Liver (tissue), 9 donors: ENCODE data around the gene TMEM205. TPM values are rescaled to one million over a fixed set of nuclear protein-coding genes. Genes with fewer than 3 reads are reported as not detected.

Experiments
- DNase-seq: peaks from one replicate; pipeline ENCODE4 v3.0.0-alpha.2; 2017; ENCODE audit warnings: low spot score
- H3K27ac ChIP-seq, 2 donors: one replicate each; pipeline ENCODE4 v1.7.0; 2013; ENCODE audit warnings: inconsistent platforms in 2 of 2, low read length in 2 of 2, control low read depth in 1 of 2, low read depth in 1 of 2, mild to moderate bottlenecking in 1 of 2
- H3K27me3 ChIP-seq, 4 donors: one replicate each; pipeline versions ENCODE4 v1.6.1 to v1.7.0; 2013; ENCODE audit warnings: low read length in 3 of 4, inconsistent platforms in 1 of 4, mild to moderate bottlenecking in 1 of 4, moderate library complexity in 1 of 4; ENCODE audit not compliant: control insufficient read depth in 4 of 4, insufficient read depth in 4 of 4
- H3K36me3 ChIP-seq, 4 donors: one replicate each; pipeline versions ENCODE4 v1.6.1 to v1.7.0; 2013; ENCODE audit warnings: low read length in 3 of 4, mild to moderate bottlenecking in 3 of 4, low read depth in 1 of 4, moderate library complexity in 1 of 4; ENCODE audit not compliant: control insufficient read depth in 4 of 4, insufficient read depth in 3 of 4
- H3K4me1 ChIP-seq, 4 donors: one replicate each; pipeline versions ENCODE4 v1.6.1 to v1.7.0; 2013; ENCODE audit warnings: low read length in 3 of 4, mild to moderate bottlenecking in 3 of 4, moderate library complexity in 1 of 4; ENCODE audit not compliant: control insufficient read depth in 4 of 4, insufficient read depth in 4 of 4
- H3K4me3 ChIP-seq, 3 donors: one replicate each; pipeline versions ENCODE4 v1.6.1 to v1.7.0; 2013; ENCODE audit warnings: low read length in 3 of 3, control low read depth in 1 of 3, low read depth in 1 of 3, mild to moderate bottlenecking in 1 of 3
- H3K9ac ChIP-seq, 2 donors: one replicate each; pipeline ENCODE4 v1.7.0; 2013; ENCODE audit warnings: low read length in 2 of 2, mild to moderate bottlenecking in 2 of 2, moderate library complexity in 2 of 2, control low read depth in 1 of 2, low read depth in 1 of 2
- H3K9me3 ChIP-seq, 4 donors: one replicate each; pipeline versions ENCODE4 v1.6.1 to v1.7.0; 2013; ENCODE audit warnings: low read length in 3 of 4; ENCODE audit not compliant: control insufficient read depth in 4 of 4
- ATF3 ChIP-seq: IDR thresholded peaks from 2 replicates; pipeline ENCODE4 v1.6.1; 2016; ENCODE audit warnings: antibody characterized with exemption
- GABPA ChIP-seq, 2 donors: IDR thresholded peaks in 1 of 2; conservative IDR thresholded peaks in 1 of 2; 2 replicates each; pipeline ENCODE4 v1.6.1; 2016; ENCODE audit warnings: antibody characterized with exemption in 2 of 2, mild to moderate bottlenecking in 1 of 2, moderate library complexity in 1 of 2
- HNF4G ChIP-seq: IDR thresholded peaks from 2 replicates; pipeline ENCODE4 v1.6.1; 2016; ENCODE audit warnings: antibody characterized with exemption
- NR2F2 ChIP-seq: IDR thresholded peaks from 2 replicates; pipeline ENCODE4 v1.6.1; 2016; ENCODE audit warnings: antibody characterized with exemption
- RAD21 ChIP-seq, 2 donors: IDR thresholded peaks; 2 replicates each; pipeline ENCODE4 v1.6.1; 2016; ENCODE audit warnings: antibody characterized with exemption in 2 of 2, mild to moderate bottlenecking in 2 of 2
- REST ChIP-seq: IDR thresholded peaks from 2 replicates; pipeline ENCODE4 v1.6.1; 2016; ENCODE audit warnings: antibody characterized with exemption, mild to moderate bottlenecking
- SP1 ChIP-seq: IDR thresholded peaks from 2 replicates; pipeline ENCODE4 v1.6.1; 2018; ENCODE audit warnings: antibody characterized with exemption, mild to moderate bottlenecking
- YY1 ChIP-seq: IDR thresholded peaks from 2 replicates; pipeline ENCODE4 v1.6.1; 2016; ENCODE audit warnings: antibody characterized with exemption, mild to moderate bottlenecking
- WGBS: extraction: QIAGEN DNeasy Blood & Tissue Kit; methylation state at CpG from one replicate; pipeline ENCODE4 v1.1.7; 2013; 5-methylcytosine and 5-hydroxymethylcytosine counted together
- polyA plus RNA-seq, 2 donors: library from polyadenylated mRNA; stranded (reverse) in 1 of 2; unstranded in 1 of 2; fragments of 200-250 nt in 1 of 2; fragments of >200 nt in 1 of 2; fragmentation: Nextera tagmentation in 1 of 2; extraction: Ambion mirVana in 1 of 2; gene quantifications; one replicate each; pipeline versions ENCODE4 v1.2.1 to v1.2.3, GENCODE V29; 2013 to 2015
- total RNA-seq, 2 donors: library from RNA; depleted of rRNA; stranded (reverse); fragments of >200 nt; gene quantifications; one replicate each; pipeline ENCODE4 v1.2.3, GENCODE V29; 2014
- TF ChIP-seq, protein P1 (sequence below): IDR thresholded peaks from 2 replicates; pipeline ENCODE4 v1.6.1; 2016; ENCODE audit warnings: antibody characterized with exemption
- donor health status: healthy.
- donor health status: healthy.
- donor health status: healthy.
- donor health status: healthy.
- donor health status: healthy.

Gene TMEM205
- total and polyA plus RNA-seq, 4 donors: 110 to 410 (median 272) TPM

DNA sequence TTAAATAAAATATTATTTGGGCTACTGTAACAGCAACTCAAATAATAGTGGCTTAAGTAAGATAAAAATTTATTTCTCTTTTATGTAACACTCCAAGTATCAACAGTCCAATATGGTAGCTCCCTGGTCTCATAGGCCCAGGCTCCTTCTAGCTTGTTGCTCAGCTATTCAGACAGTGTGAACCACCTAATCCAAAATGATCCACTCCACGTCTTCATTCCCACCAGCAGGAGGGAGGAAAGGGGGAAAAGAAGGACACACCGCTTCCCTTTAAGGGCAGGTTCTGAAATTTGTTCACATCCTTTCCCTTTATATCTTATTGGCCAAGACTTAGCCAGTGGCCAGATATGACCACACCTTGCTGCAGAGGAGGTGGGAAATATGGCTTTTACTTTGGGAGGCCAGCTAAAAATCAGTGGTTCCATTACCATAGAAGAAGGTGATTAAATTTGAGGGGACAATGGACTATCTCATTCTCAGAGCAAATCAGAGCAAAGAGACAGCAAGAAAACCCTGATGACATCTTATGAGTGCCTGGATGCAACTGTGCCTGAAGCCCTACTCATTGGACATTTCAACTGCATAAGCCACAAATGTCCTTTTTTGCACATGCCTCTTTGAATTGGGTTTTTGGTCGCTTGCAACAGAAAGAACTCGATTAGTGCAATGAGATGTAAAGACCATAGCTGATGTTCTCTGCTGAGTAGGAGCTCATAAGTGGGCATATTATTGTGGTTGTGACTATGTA is 45.0 kb upstream of the TMEM205 start:
- peaks cover 0 to 5% (median 0%) of the 10 kb centered on the region in 4 donors for H3K9me3 ChIP-seq
- no peak overlapping the region for H3K4me3 ChIP-seq
- no peaks in the 10 kb centered on the region for H3K4me1 ChIP-seq
- no peak overlapping the region for H3K27ac ChIP-seq
- no peak overlapping the region for H3K9ac ChIP-seq
- H3K36me3 ChIP-seq: peaks cover 0 to 5% (median 2%) of the 10 kb centered on the region in 4 donors
- no peak for TF ChIP-seq REST
- TF ChIP-seq, protein P1, sequence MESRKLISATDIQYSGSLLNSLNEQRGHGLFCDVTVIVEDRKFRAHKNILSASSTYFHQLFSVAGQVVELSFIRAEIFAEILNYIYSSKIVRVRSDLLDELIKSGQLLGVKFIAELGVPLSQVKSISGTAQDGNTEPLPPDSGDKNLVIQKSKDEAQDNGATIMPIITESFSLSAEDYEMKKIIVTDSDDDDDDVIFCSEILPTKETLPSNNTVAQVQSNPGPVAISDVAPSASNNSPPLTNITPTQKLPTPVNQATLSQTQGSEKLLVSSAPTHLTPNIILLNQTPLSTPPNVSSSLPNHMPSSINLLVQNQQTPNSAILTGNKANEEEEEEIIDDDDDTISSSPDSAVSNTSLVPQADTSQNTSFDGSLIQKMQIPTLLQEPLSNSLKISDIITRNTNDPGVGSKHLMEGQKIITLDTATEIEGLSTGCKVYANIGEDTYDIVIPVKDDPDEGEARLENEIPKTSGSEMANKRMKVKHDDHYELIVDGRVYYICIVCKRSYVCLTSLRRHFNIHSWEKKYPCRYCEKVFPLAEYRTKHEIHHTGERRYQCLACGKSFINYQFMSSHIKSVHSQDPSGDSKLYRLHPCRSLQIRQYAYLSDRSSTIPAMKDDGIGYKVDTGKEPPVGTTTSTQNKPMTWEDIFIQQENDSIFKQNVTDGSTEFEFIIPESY: no peak
- no peak for TF ChIP-seq SP1
- WGBS: 90% methylated on average over 4 of the region's 4 CpGs
- H3K27me3 ChIP-seq: no peaks in the 10 kb centered on the region
- DNase-seq: no peak

DNA sequence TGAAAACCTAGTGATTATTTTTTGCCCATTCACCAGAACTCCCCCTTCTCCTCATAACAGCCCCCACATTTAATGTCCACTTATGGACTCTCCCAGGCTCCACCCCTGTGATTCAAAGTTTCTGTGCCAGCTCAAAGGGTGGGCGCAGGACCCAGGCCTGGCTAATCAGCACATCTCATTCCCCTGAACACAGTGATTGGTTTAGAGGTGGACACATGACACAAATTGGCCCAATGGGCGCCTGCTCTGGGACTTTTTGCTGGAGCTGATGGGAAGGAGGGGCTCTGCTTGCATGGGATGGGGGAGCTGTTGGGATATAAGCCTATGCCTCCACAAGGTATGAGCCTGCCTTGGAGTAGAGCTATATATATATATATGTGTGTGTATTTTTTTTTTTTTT is 44.3 kb upstream of the TMEM205 start:
- 96% methylated on average over 2 of the region's 2 CpGs for WGBS
- no peaks in the 10 kb centered on the region for H3K4me1 ChIP-seq

More for the DNA sequence above, 44.3 kb upstream of the TMEM205 start:
- TF ChIP-seq HNF4G (no peak), ATF3 (no peak), NR2F2 (no peak), GABPA (IDR thresholded peaks at IDR 0.05 in 1 of 2, conservative IDR thresholded peaks at IDR 0.05 in 1 of 2) (no peak), YY1 (no peak), SP1 (no peak), RAD21 (IDR thresholded peaks at IDR 0.05) (no peak), REST (no peak)
- Histone ChIP-seq H3K9me3 (peaks cover 0 to 5% (median 0%) of the 10 kb centered on the region in 4 donors), H3K4me3 (no peak overlapping the region), H3K36me3 (peaks cover 0 to 5% (median 2%) of the 10 kb centered on the region in 4 donors), H3K9ac (no peak overlapping the region), H3K27ac (no peak overlapping the region), H3K27me3 (no peaks in the 10 kb centered on the region)
- no peak for DNase-seq
